ENCODE data around the gene ZNF136. TPM values are rescaled to one million over a fixed set of nuclear protein-coding genes. Genes with fewer than 3 reads are reported as not detected.

The ZNF136 gene
- total and polyA plus RNA-seq, 2 experiments from 2014 or later, result 5.3 to 10.0 TPM

GRCh38 chr19:12163826-12164225 lies 930 bp downstream of the ZNF136 start:
- Histone ChIP-seq H4K20me1 (ENCODE audit: insufficient read depth, poor library complexity, severe bottlenecking) (no peaks in the 10 kb centered on the region), H3K9me3 (ENCODE audit: low read depth) (no peaks in the 10 kb centered on the region), H3K4me1 (ENCODE audit: insufficient read depth) (peaks cover 10% of the 10 kb centered on the region), H3K79me2 (peaks cover 55% of the 10 kb centered on the region), H3K36me3 (replicated peaks; ENCODE audit: insufficient read depth, low read depth) (no peaks in the 10 kb centered on the region), H3K9me2 (replicated peaks; ENCODE audit: insufficient read depth) (no peaks in the 10 kb centered on the region), H2AFZ (peak overlapping the region; percentile 41), H3K4me2 (peak overlapping the region; percentile 90), H3K4me3 (peak overlapping the region; percentile 84), H3K27me3 (no peaks in the 10 kb centered on the region), H3K27ac (peak overlapping the region; percentile 93)
- WGBS (ENCODE audit: low lambda C conversion rate, missing lambda C conversion rate), result 12% methylated on average over 2 of the region's 2 CpGs
- peak; percentile 19 for DNase-seq (ENCODE audit: low spot score)
- TF ChIP-seq EZH2 (IDR thresholded peaks at IDR 0.05; ENCODE audit: borderline replicate concordance) (no peak), EZH2phosphoT487 (IDR thresholded peaks at IDR 0.05; ENCODE audit: low read depth, severe bottlenecking, unreplicated experiment) (no peak), CTCF (IDR thresholded peaks at IDR 0.05; ENCODE audit: poor library complexity) (no peak)

- 96% methylated on average over 1 of the region's 1 CpG for WGBS (ENCODE audit: low lambda C conversion rate, missing lambda C conversion rate)
- peaks cover 10% of the 10 kb centered on the region for H3K4me1 ChIP-seq (ENCODE audit: insufficient read depth)
- H3K36me3 ChIP-seq (replicated peaks; ENCODE audit: insufficient read depth, low read depth), result no peaks in the 10 kb centered on the region
These were observed 3.7 kb downstream of the ZNF136 start for GRCh38 chr19:12166626-12167025.

GRCh38 chr19:12180377-12180776 lies 17.5 kb downstream of the ZNF136 start:
- Histone ChIP-seq H3K9me3 (ENCODE audit: low read depth) (peaks cover 29% of the 10 kb centered on the region), H3K4me2 (no peak overlapping the region), H3K27me3 (no peaks in the 10 kb centered on the region), H4K20me1 (ENCODE audit: insufficient read depth, poor library complexity, severe bottlenecking) (no peaks in the 10 kb centered on the region), H3K36me3 (replicated peaks; ENCODE audit: insufficient read depth, low read depth) (peaks cover 3% of the 10 kb centered on the region), H3K9me2 (replicated peaks; ENCODE audit: insufficient read depth) (no peaks in the 10 kb centered on the region), H3K4me3 (no peak overlapping the region), H3K79me2 (peaks cover 76% of the 10 kb centered on the region), H3K27ac (no peak overlapping the region), H3K4me1 (ENCODE audit: insufficient read depth) (no peaks in the 10 kb centered on the region), H2AFZ (no peak overlapping the region)
- WGBS (ENCODE audit: low lambda C conversion rate, missing lambda C conversion rate), result 100% methylated on average over 3 of the region's 3 CpGs
- DNase-seq (ENCODE audit: low spot score), result no peak
- no peak for TF ChIP-seq CTCF (IDR thresholded peaks at IDR 0.05; ENCODE audit: poor library complexity)
- TF ChIP-seq EZH2phosphoT487 (IDR thresholded peaks at IDR 0.05; ENCODE audit: low read depth, severe bottlenecking, unreplicated experiment), result no peak
- no peak for TF ChIP-seq EZH2 (IDR thresholded peaks at IDR 0.05; ENCODE audit: borderline replicate concordance)

More at GRCh38 chr19:12166626-12167025, 3.7 kb downstream of the ZNF136 start:
- Histone ChIP-seq H3K27ac (no peak overlapping the region), H3K9me3 (ENCODE audit: low read depth) (no peaks in the 10 kb centered on the region), H3K4me2 (no peak overlapping the region), H3K79me2 (peaks cover 81% of the 10 kb centered on the region), H3K27me3 (no peaks in the 10 kb centered on the region), H4K20me1 (ENCODE audit: insufficient read depth, poor library complexity, severe bottlenecking) (no peaks in the 10 kb centered on the region), H3K4me3 (no peak overlapping the region), H3K9me2 (replicated peaks; ENCODE audit: insufficient read depth) (no peaks in the 10 kb centered on the region), H2AFZ (no peak overlapping the region)
- TF ChIP-seq CTCF (IDR thresholded peaks at IDR 0.05; ENCODE audit: poor library complexity) (no peak), EZH2 (IDR thresholded peaks at IDR 0.05; ENCODE audit: borderline replicate concordance) (no peak)
- no peak for DNase-seq (ENCODE audit: low spot score)

GRCh38 chr19:12187625-12188024 lies 24.7 kb downstream of the ZNF136 start:
- no peak for DNase-seq (ENCODE audit: low spot score)
- Histone ChIP-seq H3K9me2 (replicated peaks; ENCODE audit: insufficient read depth) (no peaks in the 10 kb centered on the region), H3K4me3 (no peak overlapping the region), H2AFZ (no peak overlapping the region), H3K4me2 (no peak overlapping the region), H3K27ac (no peak overlapping the region), H3K36me3 (replicated peaks; ENCODE audit: insufficient read depth, low read depth) (peaks cover 28% of the 10 kb centered on the region), H3K79me2 (peaks cover 7% of the 10 kb centered on the region), H3K4me1 (ENCODE audit: insufficient read depth) (no peaks in the 10 kb centered on the region), H3K9me3 (ENCODE audit: low read depth) (peaks cover 67% of the 10 kb centered on the region), H4K20me1 (ENCODE audit: insufficient read depth, poor library complexity, severe bottlenecking) (no peaks in the 10 kb centered on the region), H3K27me3 (no peaks in the 10 kb centered on the region)
- TF ChIP-seq EZH2phosphoT487 (IDR thresholded peaks at IDR 0.05; ENCODE audit: low read depth, severe bottlenecking, unreplicated experiment) (no peak), CTCF (IDR thresholded peaks at IDR 0.05; ENCODE audit: poor library complexity) (no peak), EZH2 (IDR thresholded peaks at IDR 0.05; ENCODE audit: borderline replicate concordance) (no peak)
- 97% methylated on average over 6 of the region's 6 CpGs for WGBS (ENCODE audit: low lambda C conversion rate, missing lambda C conversion rate)

Measured in hepatocyte (in vitro differentiated cells).